Small intestine (tissue), 7 donors: ENCODE results near the gene MYO16. TPM values are rescaled to one million over a fixed set of nuclear protein-coding genes. Genes with fewer than 3 reads are reported as not detected.

Experiments used
- DNase-seq, 2 donors: peaks; one replicate each; pipeline versions ENCODE4 v3.0.0 to v3.0.0-alpha.2; 2013
- FAIRE-seq: peaks from 2 replicates; lab custom pipeline; 2012; peaks lifted over from hg19 to GRCh38; lab: Jason Lieb, UNC
- H3K27ac ChIP-seq, 3 donors: one replicate each; pipeline ENCODE4 v1.5.1; 2013; ENCODE audit warnings: low read length in 2 of 3, mild to moderate bottlenecking in 2 of 3, control low read depth in 1 of 3, inconsistent platforms in 1 of 3, low read depth in 1 of 3, moderate library complexity in 1 of 3
- H3K27me3 ChIP-seq, 3 donors: one replicate each; pipeline ENCODE4 v1.6.1; 2013; ENCODE audit warnings: low read length in 3 of 3, inconsistent platforms in 1 of 3; ENCODE audit not compliant: control insufficient read depth in 3 of 3, insufficient read depth in 3 of 3
- H3K36me3 ChIP-seq, 3 donors: one replicate each; pipeline ENCODE4 v1.6.1; 2013; ENCODE audit warnings: low read length in 3 of 3, inconsistent platforms in 1 of 3, low read depth in 1 of 3, mild to moderate bottlenecking in 1 of 3, moderate library complexity in 1 of 3; ENCODE audit not compliant: control insufficient read depth in 3 of 3, insufficient read depth in 2 of 3
- H3K4me1 ChIP-seq, 3 donors: one replicate each; pipeline ENCODE4 v1.6.1; 2013; ENCODE audit warnings: low read length in 2 of 3, inconsistent platforms in 1 of 3, low read depth in 1 of 3, mild to moderate bottlenecking in 1 of 3, moderate library complexity in 1 of 3; ENCODE audit not compliant: control insufficient read depth in 3 of 3, insufficient read depth in 2 of 3
- H3K4me3 ChIP-seq, 3 donors: one replicate each; pipeline ENCODE4 v1.5.1; 2013; ENCODE audit warnings: low read length in 3 of 3, control low read depth in 1 of 3, inconsistent platforms in 1 of 3, low read depth in 1 of 3, mild to moderate bottlenecking in 1 of 3, moderate library complexity in 1 of 3
- H3K9me3 ChIP-seq, 2 donors: one replicate each; pipeline ENCODE4 v1.6.1; 2013; ENCODE audit warnings: low read depth in 1 of 2, low read length in 1 of 2; ENCODE audit not compliant: control insufficient read depth in 2 of 2, insufficient read depth in 1 of 2
- WGBS, 3 donors: extraction: QIAGEN DNeasy Blood & Tissue Kit; methylation state at CpG; one replicate each; pipeline ENCODE4 v1.1.7; 2013; 5-methylcytosine and 5-hydroxymethylcytosine counted together
- polyA plus RNA-seq, 4 donors: library from polyadenylated mRNA; stranded (reverse) in 3 of 4; unstranded in 1 of 4; fragments of 200-250 nt in 3 of 4; fragments of 120-200 nt in 1 of 4; gene quantifications; one replicate each; pipeline versions ENCODE4 v1.2.1 to v1.2.3, GENCODE V29; 2013
- donor health status: healthy with polysubstance abuse.
- donor health status: control.
- donor health status: control.
- donor health status: Bipolar disorder and iron deficiency.
- donor health status: healthy.

Gene MYO16
- polyA plus RNA-seq, 4 donors = 0.03 to 0.21 TPM; not detected in 2

DNA sequence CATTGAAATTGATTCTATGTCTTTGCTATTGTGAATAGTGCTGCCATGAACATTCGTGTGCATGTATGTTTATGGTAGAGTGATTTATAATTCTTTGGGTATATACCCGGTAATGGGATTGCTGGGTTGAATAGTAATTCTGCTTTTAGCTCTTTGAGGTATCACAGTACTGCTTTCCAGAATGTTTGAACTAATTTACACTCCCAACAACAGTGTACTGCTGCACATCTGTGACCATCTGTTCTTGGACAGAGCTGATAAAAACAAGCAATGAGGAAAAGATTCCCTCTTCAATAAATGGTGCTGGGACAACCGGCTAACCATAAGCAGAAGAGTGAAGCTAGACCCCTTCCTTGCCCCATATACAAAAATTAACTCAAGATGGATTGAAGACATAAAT lies 231.0 kb downstream of the MYO16 start:
- H3K36me3 ChIP-seq = no peaks in the 10 kb centered on the region
- no peaks in the 10 kb centered on the region for H3K27me3 ChIP-seq
- no peak overlapping the region for H3K27ac ChIP-seq
- WGBS, 3 donors = 61 to 79% (median 75%) methylated on average over 3 of the region's 3 CpGs
- no peaks in the 10 kb centered on the region for H3K9me3 ChIP-seq
- H3K4me1 ChIP-seq = no peaks in the 10 kb centered on the region
- FAIRE-seq = no peak
- no peak overlapping the region for H3K4me3 ChIP-seq
- no peak for DNase-seq

DNA sequence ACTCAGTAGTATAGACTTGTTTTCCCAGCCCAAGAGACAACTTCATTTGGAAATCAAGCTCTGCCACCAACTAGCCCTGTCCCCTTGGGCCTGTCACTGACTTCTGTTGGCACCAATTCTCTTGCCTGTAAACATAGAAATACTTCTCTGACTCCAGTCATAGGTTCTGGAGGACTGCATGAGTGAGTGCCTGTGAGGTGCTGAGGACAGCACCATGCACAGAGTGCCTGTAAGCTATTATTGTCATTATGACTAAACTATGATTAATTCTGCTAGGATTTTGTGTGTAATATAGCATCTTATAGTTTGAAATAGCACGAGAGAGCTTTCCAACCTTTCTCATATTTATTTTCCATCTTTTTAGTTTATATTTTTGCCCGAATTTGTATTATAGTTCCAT lies 247.9 kb downstream of the MYO16 start:
- no peaks in the 10 kb centered on the region for H3K4me1 ChIP-seq
- 65 to 78% (median 72%) methylated on average over 2 of the region's 2 CpGs for WGBS, 3 donors

DNA sequence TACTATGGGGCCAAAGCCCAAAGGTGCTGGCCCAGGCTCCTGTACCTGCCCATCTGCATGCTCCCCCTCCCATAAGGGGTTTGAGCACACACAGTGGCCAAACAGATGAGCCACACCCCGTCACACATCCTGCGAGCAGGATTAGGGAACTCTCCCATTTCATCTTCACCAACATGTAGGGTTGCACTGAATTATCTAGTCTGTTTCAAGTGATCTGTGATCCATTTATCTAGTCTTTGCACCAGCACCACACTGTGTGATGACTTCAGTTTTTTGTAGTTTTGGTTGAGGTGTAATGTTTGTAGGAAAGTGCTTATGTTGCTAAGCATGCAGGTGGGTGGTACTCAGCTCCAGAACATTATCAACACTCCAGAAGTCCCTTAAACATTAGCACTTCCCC lies 249.3 kb downstream of the MYO16 start:
- Histone ChIP-seq H3K27ac (no peak overlapping the region), H3K9me3 (peaks cover 0 to 9% of the 10 kb centered on the region in 2 donors), H3K4me3 (no peak overlapping the region), H3K36me3 (no peaks in the 10 kb centered on the region), H3K27me3 (no peaks in the 10 kb centered on the region), H3K4me1 (no peaks in the 10 kb centered on the region)
- DNase-seq (no peak), FAIRE-seq (no peak)
- 85 to 92% (median 86%) methylated on average over 2 of the region's 2 CpGs for WGBS, 3 donors

More for the DNA sequence above, 247.9 kb downstream of the MYO16 start:
- no peak overlapping the region for H3K27ac ChIP-seq
- DNase-seq = no peak
- H3K27me3 ChIP-seq = no peaks in the 10 kb centered on the region
- peaks cover 0 to 9% of the 10 kb centered on the region in 2 donors for H3K9me3 ChIP-seq
- no peaks in the 10 kb centered on the region for H3K36me3 ChIP-seq
- no peak overlapping the region for H3K4me3 ChIP-seq
- FAIRE-seq = no peak

DNA sequence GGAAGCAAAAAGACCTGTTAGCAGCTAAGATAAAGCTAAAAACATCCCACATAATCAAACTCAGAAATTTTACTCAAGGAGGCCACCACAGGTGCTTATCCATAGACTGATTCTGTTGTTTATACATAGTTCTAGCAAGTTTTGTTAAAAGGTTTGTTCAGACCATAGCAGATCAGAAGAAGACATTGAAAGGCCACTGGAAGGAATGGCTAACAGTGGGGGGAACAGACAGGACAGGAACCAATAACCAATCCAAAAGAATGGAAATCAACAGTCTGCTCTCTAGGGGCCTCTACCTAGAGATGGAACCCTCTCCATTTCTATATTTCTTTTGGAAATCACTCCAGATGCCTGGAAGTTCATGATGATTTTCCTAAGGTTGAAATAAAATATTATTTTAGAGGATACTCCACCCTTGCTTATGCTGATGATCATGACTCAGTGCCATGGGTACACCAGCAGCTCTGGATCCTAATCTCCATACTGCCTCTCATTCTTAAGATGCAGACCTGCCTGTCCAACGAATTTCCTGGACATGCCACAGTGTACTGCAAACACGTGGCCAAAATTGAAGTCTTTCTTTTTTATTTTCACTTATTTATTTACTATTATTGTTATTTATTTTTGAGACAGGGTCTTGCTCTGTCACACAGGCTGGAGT lies 260.0 kb downstream of the MYO16 start:
- 68 to 71% (median 70%) methylated on average over 2 of the region's 2 CpGs for WGBS, 3 donors
- no peaks in the 10 kb centered on the region for H3K9me3 ChIP-seq

DNA sequence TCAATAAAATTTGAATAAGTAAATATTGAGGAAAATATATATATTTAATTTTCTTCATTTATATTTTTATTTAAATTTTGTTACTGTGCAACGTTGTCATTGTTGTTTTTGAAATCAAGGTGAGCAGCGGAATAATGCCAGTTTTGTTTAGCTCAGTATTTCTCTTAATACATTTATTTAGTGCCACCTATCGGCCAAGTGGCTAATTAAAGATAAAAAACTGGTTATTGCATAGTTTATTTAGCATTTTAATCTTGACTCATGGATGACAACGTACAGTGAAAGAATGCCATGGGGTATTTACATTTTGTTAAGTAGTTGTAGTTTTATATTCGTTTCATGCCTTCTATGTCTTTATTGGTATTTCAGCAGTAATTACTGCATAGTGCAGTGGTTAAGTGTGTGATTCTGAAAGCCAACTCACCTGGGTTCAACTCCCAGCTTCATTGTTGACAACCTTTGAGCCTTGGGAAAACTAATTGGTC lies 265.9 kb downstream of the MYO16 start:
- H3K36me3 ChIP-seq = no peaks in the 10 kb centered on the region
- no peaks in the 10 kb centered on the region for H3K4me1 ChIP-seq
- no peaks in the 10 kb centered on the region for H3K9me3 ChIP-seq
- DNase-seq = peak; percentile 36 to 48
- H3K27ac ChIP-seq = no peak overlapping the region
- no peak for FAIRE-seq
- H3K4me3 ChIP-seq = no peak overlapping the region
- 1 to 6% (median 5%) methylated on average over 5 of the region's 5 CpGs for WGBS, 3 donors
- H3K27me3 ChIP-seq = no peaks in the 10 kb centered on the region

More for the DNA sequence above, 260.0 kb downstream of the MYO16 start:
- Histone ChIP-seq H3K4me1 (no peaks in the 10 kb centered on the region), H3K4me3 (no peak overlapping the region), H3K27me3 (no peaks in the 10 kb centered on the region), H3K36me3 (no peaks in the 10 kb centered on the region), H3K27ac (no peak overlapping the region)
- DNase-seq (no peak), FAIRE-seq (no peak)

DNA sequence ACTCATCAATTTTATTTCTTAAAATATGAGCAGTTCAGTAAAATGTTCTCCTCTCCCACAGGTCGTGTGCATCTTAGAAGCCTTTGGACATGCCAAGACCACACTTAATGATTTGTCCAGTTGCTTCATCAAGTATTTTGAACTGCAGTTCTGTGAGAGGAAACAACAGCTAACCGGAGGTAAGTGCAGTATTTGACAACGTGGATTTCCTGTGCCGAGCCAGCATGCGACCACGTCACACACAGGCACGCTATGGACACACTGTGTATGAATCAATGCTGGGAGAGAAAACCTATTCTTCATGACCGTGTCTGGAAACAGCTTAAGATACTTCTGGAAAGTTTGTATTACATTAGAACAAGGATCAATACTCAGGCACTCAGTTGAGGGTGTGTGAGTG lies 268.5 kb downstream of the MYO16 start:
- DNase-seq (no peak), FAIRE-seq (no peak)
- H3K4me3 ChIP-seq = no peak overlapping the region
- no peak overlapping the region for H3K27ac ChIP-seq
- no peaks in the 10 kb centered on the region for H3K36me3 ChIP-seq
- no peaks in the 10 kb centered on the region for H3K27me3 ChIP-seq
- H3K4me1 ChIP-seq = no peaks in the 10 kb centered on the region
- H3K9me3 ChIP-seq = no peaks in the 10 kb centered on the region
- WGBS, 3 donors = 37 to 47% (median 42%) methylated on average over 8 of the region's 8 CpGs

DNA sequence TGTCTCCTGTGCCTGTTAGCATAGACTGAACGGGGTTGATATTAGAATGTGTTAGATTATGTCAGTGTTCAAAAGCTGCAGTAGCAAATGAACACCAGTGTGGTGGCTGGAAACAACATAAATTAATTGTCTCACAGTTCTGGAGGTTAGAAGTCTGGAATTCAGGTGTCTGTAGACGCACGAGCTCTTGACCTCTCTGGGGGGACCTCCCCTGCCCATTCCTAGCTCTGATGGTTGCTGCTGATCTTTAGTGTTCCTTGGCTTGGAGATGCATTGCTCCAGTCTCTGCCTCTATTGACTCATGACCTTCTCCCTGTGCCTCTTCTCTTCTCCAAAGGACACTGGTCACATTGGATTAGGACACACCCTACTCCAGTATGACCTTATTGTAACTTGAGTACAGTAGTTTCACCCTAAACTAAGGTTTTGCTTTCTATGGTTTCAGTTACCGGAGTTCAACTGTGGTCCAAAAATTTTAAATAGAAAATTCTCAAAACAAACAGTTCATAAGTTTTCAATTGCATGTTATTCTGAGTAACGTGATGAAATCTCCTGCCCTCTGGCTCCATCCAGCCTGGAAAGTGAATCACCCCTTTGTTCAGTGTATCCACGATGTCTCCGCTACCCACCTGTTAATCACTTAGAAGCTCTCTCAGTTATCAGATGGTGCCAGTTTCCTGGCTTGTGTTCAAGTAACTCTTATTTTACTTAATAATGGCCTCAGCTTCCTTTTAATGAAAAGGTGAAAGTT lies 273.2 kb downstream of the MYO16 start:
- Histone ChIP-seq H3K27ac (no peak overlapping the region), H3K4me3 (no peak overlapping the region), H3K36me3 (no peaks in the 10 kb centered on the region), H3K9me3 (no peaks in the 10 kb centered on the region), H3K27me3 (no peaks in the 10 kb centered on the region), H3K4me1 (no peaks in the 10 kb centered on the region)
- FAIRE-seq (no peak), DNase-seq (peak in 1 of 2 donors; percentile 13)
- 47 to 60% (median 52%) methylated on average over 7 of the region's 7 CpGs for WGBS, 3 donors

DNA sequence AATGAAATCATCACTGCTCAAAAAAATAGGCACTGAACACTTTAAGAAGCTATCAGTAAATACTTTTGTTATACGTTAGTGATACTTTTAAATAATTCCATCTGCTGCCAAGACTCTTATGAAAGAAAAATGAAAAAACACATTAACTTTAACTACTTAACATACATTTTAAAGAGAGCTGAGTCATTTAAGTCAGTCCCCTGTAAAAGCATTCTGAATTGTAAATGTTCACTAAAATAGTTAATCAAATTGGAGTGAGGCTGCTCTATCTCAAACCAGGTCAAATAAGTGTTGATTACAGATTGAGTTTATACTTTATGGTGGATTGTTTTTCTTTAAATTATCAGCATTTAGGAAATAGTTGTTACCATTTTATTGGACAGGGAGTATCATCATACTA lies 274.2 kb downstream of the MYO16 start:
- H3K4me3 ChIP-seq = no peak overlapping the region
- WGBS, 3 donors = 27 to 60% (median 39%) methylated on average over 1 of the region's 1 CpG
- no peak for FAIRE-seq

More for the DNA sequence above, 274.2 kb downstream of the MYO16 start:
- no peaks in the 10 kb centered on the region for H3K27me3 ChIP-seq
- H3K4me1 ChIP-seq = no peaks in the 10 kb centered on the region
- no peak overlapping the region for H3K27ac ChIP-seq
- DNase-seq = no peak
- no peaks in the 10 kb centered on the region for H3K9me3 ChIP-seq
- no peaks in the 10 kb centered on the region for H3K36me3 ChIP-seq
